Amniotic stem cell (primary cell): ENCODE measurements around the gene S100A1.
"Not testable (repeated sequence)": the region's sequence is repeated elsewhere in the genome, so short reads cannot be mapped to it uniquely, and the experiment has no call there.

ENCODE experiments used
- DNase-seq: peaks from one replicate; lab custom pipeline; 2025; lab: John Stamatoyannopoulos, UW

The S100A1 gene

GRCh38 chr1:153631047-153632022, 3.1 kb downstream of the S100A1 start:
- no peak for DNase-seq

GRCh38 chr1:153633161-153633753, 5.0 kb downstream of the S100A1 start:
- no peak for DNase-seq

GRCh38 chr1:153633754-153634665, 5.8 kb downstream of the S100A1 start, which contains the start of gene CHTOP:
Gene CHTOP (plus strand): TSS chr1:153634066. CDS start chr1:153636589, 2,523 bp downstream.
- peak; percentile 94 for DNase-seq

GRCh38 chr1:153635872-153636271, 7.6 kb downstream of the S100A1 start:
- DNase-seq, result no peak

GRCh38 chr1:153636312-153636711, 8.1 kb downstream of the S100A1 start:
- no peak for DNase-seq

- no peak for DNase-seq
These were observed 10.0 kb downstream of the S100A1 start for GRCh38 chr1:153638261-153638660.

DNA sequence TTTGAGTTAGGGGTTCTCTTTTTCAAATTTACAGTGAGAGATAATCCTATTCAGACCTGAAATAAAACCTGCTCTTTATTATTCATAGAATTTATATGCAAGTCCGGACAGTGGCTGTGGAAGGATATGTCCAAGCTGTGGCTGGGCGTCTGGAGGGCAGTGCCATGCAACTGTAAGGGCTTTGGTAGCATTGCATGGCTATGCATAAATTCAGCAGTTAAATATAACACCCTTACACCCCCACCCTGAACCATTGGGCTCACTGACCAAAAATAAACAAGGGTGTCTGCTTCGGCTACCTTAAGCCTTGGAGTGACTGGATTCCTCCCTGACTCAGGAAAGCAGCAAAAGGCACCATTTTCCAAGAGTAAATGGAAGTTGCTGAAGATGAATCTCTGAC, 11.0 kb downstream of the S100A1 start:
- no peak for DNase-seq

DNA sequence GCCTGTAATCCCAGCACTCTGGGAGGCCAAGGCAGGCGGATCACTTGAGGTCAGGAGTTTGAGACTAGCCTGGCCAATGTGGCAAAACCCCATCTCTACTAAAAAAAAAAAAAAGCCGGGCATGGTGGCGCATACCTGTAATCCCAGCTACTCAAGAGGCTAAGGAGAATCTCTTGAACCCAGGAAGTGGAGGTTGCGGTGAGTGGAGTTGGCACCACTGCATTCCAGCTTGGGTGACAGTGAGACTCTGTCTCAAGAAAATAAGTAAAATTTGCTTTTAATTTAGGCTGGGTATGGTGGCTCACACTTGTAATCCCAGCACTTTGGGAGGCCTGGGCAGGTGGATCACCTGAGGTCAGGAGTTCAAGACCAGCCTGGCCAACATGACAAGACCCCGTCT, 12.0 kb downstream of the S100A1 start:
- not testable (repeated sequence) for DNase-seq

GRCh38 chr1:153640861-153641260, 12.6 kb downstream of the S100A1 start:
- DNase-seq, result no peak

DNA sequence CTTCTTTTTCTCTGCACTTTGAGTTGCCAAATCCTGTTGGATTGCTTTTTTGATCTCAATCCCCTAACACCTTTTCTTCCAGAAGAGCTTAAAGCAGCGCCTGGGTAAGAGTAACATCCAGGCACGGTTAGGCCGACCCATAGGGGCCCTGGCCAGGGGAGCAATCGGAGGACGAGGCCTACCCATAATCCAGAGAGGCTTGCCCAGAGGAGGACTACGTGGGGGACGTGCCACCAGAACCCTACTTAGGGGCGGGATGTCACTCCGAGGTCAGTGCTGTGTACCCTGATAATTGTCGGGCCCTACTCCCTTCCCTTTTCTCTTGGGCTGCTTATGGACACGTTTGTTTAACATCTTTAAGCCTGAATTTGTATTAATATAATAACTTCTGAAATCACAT, 13.9 kb downstream of the S100A1 start:
- DNase-seq, result no peak

DNA sequence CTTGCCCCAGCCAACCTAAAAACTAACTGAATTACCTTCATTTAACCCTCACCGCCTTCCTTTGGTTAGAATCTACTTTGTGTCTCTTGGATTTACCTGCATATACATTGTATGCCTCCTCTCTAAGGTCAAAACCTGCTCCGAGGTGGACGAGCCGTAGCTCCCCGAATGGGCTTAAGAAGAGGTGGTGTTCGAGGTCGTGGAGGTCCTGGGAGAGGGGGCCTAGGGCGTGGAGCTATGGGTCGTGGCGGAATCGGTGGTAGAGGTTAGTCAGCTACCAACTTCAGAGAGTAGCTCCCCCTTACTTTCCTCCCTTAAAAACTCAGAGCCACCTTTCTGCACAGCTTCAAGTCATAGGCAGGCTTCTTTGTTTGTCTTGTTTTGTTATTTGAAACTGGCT, 14.9 kb downstream of the S100A1 start:
- DNase-seq, result no peak

GRCh38 chr1:153643816-153644215, 15.6 kb downstream of the S100A1 start:
- DNase-seq, result no peak

DNA sequence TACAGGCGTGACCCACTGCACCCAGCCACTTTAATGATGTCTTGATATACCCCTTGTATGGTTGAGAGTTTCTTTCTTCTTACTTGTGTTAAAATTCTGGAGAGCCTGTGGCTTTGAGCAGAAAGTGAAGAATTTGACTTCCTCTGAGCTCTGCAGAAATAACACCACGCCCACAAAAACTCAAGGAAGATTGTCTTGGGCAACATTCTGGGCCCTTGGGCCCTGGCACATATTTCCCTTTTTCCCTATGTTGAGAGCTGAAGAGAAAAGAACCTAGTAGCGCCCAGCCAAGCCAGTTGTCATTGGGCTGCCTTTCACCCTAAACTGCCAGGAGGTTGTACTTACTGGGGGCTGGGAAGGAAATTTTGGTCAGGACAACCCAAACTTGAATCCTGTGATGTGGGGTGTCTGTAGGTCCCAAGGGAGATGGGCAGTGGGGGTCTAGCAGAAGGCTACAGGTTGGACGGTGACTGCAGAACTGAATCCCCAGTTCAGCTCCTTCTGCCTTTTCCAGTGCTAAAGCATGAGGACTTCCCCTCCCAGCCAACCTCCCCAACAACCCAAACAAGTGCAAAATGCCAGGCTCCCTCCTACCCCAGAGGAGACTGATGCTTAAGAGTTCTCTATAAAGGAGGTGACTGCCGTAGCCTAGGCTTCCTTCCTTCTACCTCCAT, 18.6 kb downstream of the S100A1 start:
- no peak for DNase-seq

- no peak for DNase-seq
These were observed 19.1 kb downstream of the S100A1 start for GRCh38 chr1:153647346-153647714.

DNA sequence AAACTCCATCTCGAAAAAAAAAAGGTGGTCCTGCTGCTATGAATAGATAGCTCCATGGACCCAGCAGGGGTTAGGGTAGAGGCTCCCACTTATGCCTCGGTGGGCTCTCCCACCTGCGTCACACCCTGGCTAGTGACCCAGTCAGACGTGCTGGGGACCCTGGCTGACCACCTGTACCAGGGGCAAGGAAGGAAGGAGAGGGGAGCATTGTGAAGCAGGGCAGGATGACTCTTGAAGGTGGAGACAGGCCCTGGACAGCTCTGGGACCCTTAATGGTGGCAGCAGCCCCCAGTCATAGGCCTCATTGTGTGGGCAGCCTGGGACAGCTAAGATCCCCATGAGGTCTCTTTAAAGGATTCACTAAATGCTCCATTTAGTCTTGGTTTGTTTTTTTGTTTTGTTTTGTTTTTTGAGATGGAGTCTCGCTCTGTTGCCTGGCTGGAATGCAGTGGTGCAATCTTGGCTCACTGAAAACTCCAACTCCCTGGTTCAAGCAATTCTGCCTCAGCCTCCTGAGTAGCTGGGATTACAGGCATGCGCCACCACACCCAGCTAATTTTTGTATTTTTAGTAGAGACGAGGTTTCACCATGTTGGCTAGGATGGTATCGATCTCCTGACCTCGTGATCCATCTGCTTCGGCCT, 19.9 kb downstream of the S100A1 start:
- DNase-seq, result no peak

DNA sequence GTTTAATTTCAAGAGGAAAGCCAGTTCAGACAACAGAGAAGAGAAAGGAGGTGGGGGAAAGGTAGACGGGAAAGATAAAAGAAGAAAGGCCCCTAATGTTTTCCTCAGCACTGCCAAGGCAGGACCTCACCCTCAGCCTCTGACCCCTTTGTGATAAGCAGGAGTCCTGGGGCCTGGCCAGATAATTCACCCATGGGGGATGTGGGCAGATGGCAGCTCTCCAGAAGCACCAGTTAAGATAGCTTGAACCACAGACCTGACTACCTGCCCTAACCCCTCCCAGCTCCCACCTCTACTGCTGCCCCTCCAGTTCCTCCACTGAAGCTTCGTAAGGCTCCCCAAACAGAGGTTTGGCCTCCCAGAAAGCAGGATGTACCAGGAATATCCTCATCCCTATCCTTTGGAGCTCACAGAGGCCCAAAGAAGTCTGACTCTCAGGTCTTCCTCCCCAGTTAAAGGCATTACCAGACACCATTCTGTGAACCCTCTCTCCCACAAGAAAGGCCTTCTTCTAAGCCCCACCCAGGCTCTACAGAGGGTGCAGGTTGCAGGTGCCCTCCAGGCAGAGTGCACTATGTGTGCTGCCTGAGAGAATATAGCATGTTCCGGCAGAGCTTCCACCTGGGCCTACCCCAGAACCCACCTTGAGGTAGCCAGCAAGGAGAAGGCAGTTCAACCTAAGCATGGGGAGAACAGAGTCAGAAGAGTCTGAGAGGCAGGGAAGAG, 21.1 kb downstream of the S100A1 start:
- DNase-seq, result no peak

DNA sequence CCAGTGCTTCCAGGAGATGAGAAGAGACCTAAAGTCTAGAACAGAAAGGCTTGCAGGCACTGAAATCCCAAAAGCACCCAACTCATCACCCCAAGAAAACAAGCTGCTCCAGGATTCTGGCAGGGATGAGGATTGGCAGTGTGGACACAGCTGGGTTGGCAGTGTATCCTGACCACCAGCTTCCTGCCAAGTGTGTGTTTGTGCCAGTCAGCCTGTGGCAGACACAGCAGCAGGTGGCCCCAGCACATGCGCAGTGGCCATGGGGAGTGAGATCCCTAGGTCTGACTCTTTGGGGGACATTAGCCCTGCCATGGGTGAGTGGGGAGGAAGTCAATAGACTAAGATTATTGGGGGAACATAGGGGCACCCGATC, 21.6 kb downstream of the S100A1 start:
- no peak for DNase-seq

- DNase-seq, result no peak
These were observed 23.5 kb downstream of the S100A1 start for GRCh38 chr1:153651771-153652170.

- peak; percentile 24 for DNase-seq
These were observed 24.7 kb downstream of the S100A1 start for GRCh38 chr1:153652805-153653500.

DNA sequence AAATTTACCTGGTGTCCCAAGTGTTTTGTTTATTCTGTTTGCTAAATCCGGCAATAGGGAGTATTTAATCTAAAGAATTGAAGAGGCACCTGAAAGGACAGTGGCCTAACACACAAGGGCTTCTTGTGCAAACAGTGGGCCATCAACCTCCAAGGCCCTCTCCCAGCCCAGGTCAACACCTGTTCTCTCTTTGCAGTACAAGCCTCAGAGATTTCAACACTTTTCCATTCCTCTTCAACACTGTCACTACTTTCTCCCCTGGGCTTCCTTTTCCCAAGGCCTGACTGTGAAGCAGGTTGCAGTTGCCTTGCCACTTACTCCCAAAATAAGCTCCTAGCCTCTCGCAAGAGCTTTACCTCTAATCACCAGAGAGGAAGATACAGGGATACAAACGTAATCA, 27.1 kb downstream of the S100A1 start:
- no peak for DNase-seq
